Small intestine (tissue), 7 donors: ENCODE measurements around the gene RHOC. TPM values are rescaled to one million over a fixed set of nuclear protein-coding genes. Genes with fewer than 3 reads are reported as not detected.
"Not testable (repeated sequence)": the region's sequence is repeated elsewhere in the genome, so short reads cannot be mapped to it uniquely, and the experiment has no call there.

Source experiments
- DNase-seq, 2 donors: peaks; one replicate each; pipeline versions ENCODE4 v3.0.0 to v3.0.0-alpha.2; 2013
- FAIRE-seq: peaks from 2 replicates; lab custom pipeline; 2012; peaks lifted over from hg19 to GRCh38; lab: Jason Lieb, UNC
- H3K27ac ChIP-seq, 3 donors: one replicate each; pipeline ENCODE4 v1.5.1; 2013; ENCODE audit warnings: low read length in 2 of 3, mild to moderate bottlenecking in 2 of 3, control low read depth in 1 of 3, inconsistent platforms in 1 of 3, low read depth in 1 of 3, moderate library complexity in 1 of 3
- H3K27me3 ChIP-seq, 3 donors: one replicate each; pipeline ENCODE4 v1.6.1; 2013; ENCODE audit warnings: low read length in 3 of 3, inconsistent platforms in 1 of 3; ENCODE audit not compliant: control insufficient read depth in 3 of 3, insufficient read depth in 3 of 3
- H3K36me3 ChIP-seq, 3 donors: one replicate each; pipeline ENCODE4 v1.6.1; 2013; ENCODE audit warnings: low read length in 3 of 3, inconsistent platforms in 1 of 3, low read depth in 1 of 3, mild to moderate bottlenecking in 1 of 3, moderate library complexity in 1 of 3; ENCODE audit not compliant: control insufficient read depth in 3 of 3, insufficient read depth in 2 of 3
- H3K4me1 ChIP-seq, 3 donors: one replicate each; pipeline ENCODE4 v1.6.1; 2013; ENCODE audit warnings: low read length in 2 of 3, inconsistent platforms in 1 of 3, low read depth in 1 of 3, mild to moderate bottlenecking in 1 of 3, moderate library complexity in 1 of 3; ENCODE audit not compliant: control insufficient read depth in 3 of 3, insufficient read depth in 2 of 3
- H3K4me3 ChIP-seq, 3 donors: one replicate each; pipeline ENCODE4 v1.5.1; 2013; ENCODE audit warnings: low read length in 3 of 3, control low read depth in 1 of 3, inconsistent platforms in 1 of 3, low read depth in 1 of 3, mild to moderate bottlenecking in 1 of 3, moderate library complexity in 1 of 3
- H3K9me3 ChIP-seq, 2 donors: one replicate each; pipeline ENCODE4 v1.6.1; 2013; ENCODE audit warnings: low read depth in 1 of 2, low read length in 1 of 2; ENCODE audit not compliant: control insufficient read depth in 2 of 2, insufficient read depth in 1 of 2
- WGBS, 3 donors: extraction: QIAGEN DNeasy Blood & Tissue Kit; methylation state at CpG; one replicate each; pipeline ENCODE4 v1.1.7; 2013; 5-methylcytosine and 5-hydroxymethylcytosine counted together
- polyA plus RNA-seq, 4 donors: library from polyadenylated mRNA; stranded (reverse) in 3 of 4; unstranded in 1 of 4; fragments of 200-250 nt in 3 of 4; fragments of 120-200 nt in 1 of 4; gene quantifications; one replicate each; pipeline versions ENCODE4 v1.2.1 to v1.2.3, GENCODE V29; 2013
- donor health status: healthy with polysubstance abuse.
- donor health status: control.
- donor health status: control.
- donor health status: Bipolar disorder and iron deficiency.
- donor health status: healthy.

The RHOC gene
- polyA plus RNA-seq, 4 donors, result 235 to 1,126 (median 700) TPM

- Histone ChIP-seq H3K9me3 (no peaks in the 10 kb centered on the region), H3K27me3 (peaks cover 0 to 8% (median 7%) of the 10 kb centered on the region in 3 donors), H3K27ac (no peak overlapping the region), H3K36me3 (no peaks in the 10 kb centered on the region), H3K4me1 (no peaks in the 10 kb centered on the region), H3K4me3 (no peak overlapping the region)
- WGBS, 3 donors, result 92 to 100% (median 95%) methylated on average over 1 of the region's 1 CpG
- DNase-seq (no peak), FAIRE-seq (no peak)
Observed at GRCh38 chr1:112735752-112736151, 28.8 kb upstream of the RHOC start.

GRCh38 chr1:112731451-112731850 lies 24.5 kb upstream of the RHOC start:
- no peak overlapping the region for H3K4me3 ChIP-seq
- no peaks in the 10 kb centered on the region for H3K4me1 ChIP-seq
- FAIRE-seq (no peak), DNase-seq (no peak)
- no peak overlapping the region for H3K27ac ChIP-seq
- H3K27me3 ChIP-seq, result no peaks in the 10 kb centered on the region
- H3K36me3 ChIP-seq, result no peaks in the 10 kb centered on the region
- no peaks in the 10 kb centered on the region for H3K9me3 ChIP-seq
- 90 to 100% (median 93%) methylated on average over 1 of the region's 1 CpG for WGBS, 3 donors

- no peaks in the 10 kb centered on the region for H3K9me3 ChIP-seq
- DNase-seq (no peak), FAIRE-seq (no peak)
- no peaks in the 10 kb centered on the region for H3K36me3 ChIP-seq
- no peak overlapping the region for H3K4me3 ChIP-seq
- WGBS, 3 donors, result 44 to 85% (median 61%) methylated on average over 1 of the region's 1 CpG
- H3K4me1 ChIP-seq, result no peaks in the 10 kb centered on the region
- no peak overlapping the region for H3K27ac ChIP-seq
- H3K27me3 ChIP-seq, result no peaks in the 10 kb centered on the region
Observed at GRCh38 chr1:112729909-112730308, 23.0 kb upstream of the RHOC start.

GRCh38 chr1:112729011-112729410 lies 22.1 kb upstream of the RHOC start:
- not testable (repeated sequence) for DNase-seq, H3K9me3 ChIP-seq, H3K4me3 ChIP-seq, H3K27ac ChIP-seq, H3K36me3 ChIP-seq, H3K4me1 ChIP-seq, FAIRE-seq, H3K27me3 ChIP-seq
- whole genome bisulfite sequencing, 3 donors, result 58 to 76% (median 67%) methylated on average over 3 of the region's 3 CpGs

GRCh38 chr1:112728306-112728971 lies 21.5 kb upstream of the RHOC start:
- DNase-seq, H3K27ac ChIP-seq, H3K9me3 ChIP-seq, H3K4me3 ChIP-seq, H3K36me3 ChIP-seq, H3K27me3 ChIP-seq, H3K4me1 ChIP-seq, FAIRE-seq: not testable (repeated sequence)
- 91 to 93% (median 93%) methylated on average over 27 to 33 of the region's 33 CpGs for WGBS, 3 donors

GRCh38 chr1:112727716-112728115 lies 20.8 kb upstream of the RHOC start:
- H3K9me3 ChIP-seq, result no peaks in the 10 kb centered on the region
- H3K27me3 ChIP-seq, result no peaks in the 10 kb centered on the region
- 63 to 66% (median 66%) methylated on average over 2 of the region's 2 CpGs for WGBS, 3 donors
- H3K27ac ChIP-seq, result no peak overlapping the region
- H3K4me1 ChIP-seq, result peaks cover 0 to 3% (median 0%) of the 10 kb centered on the region in 3 donors
- DNase-seq, result no peak
- H3K36me3 ChIP-seq, result no peaks in the 10 kb centered on the region
- no peak for FAIRE-seq
- no peak overlapping the region for H3K4me3 ChIP-seq

- 92 to 95% (median 93%) methylated on average over 2 of the region's 4 CpGs for WGBS, 3 donors
- DNase-seq, H3K4me1 ChIP-seq, H3K27me3 ChIP-seq, H3K9me3 ChIP-seq, H3K36me3 ChIP-seq, FAIRE-seq, H3K4me3 ChIP-seq, H3K27ac ChIP-seq: not testable (repeated sequence)
Observed at GRCh38 chr1:112724240-112724639, 17.3 kb upstream of the RHOC start.

GRCh38 chr1:112723511-112723839 lies 16.5 kb upstream of the RHOC start:
- H3K36me3 ChIP-seq, result no peaks in the 10 kb centered on the region
- peaks cover 0 to 13% (median 0%) of the 10 kb centered on the region in 3 donors for H3K27me3 ChIP-seq
- peaks cover 0 to 8% (median 0%) of the 10 kb centered on the region in 3 donors for H3K4me1 ChIP-seq
- WGBS, 3 donors, result 81 to 92% (median 83%) methylated on average over 8 of the region's 8 CpGs
- no peaks in the 10 kb centered on the region for H3K9me3 ChIP-seq
- DNase-seq (no peak), FAIRE-seq (no peak)
- H3K27ac ChIP-seq, result no peak overlapping the region
- H3K4me3 ChIP-seq, result no peak overlapping the region
